Measurements from ENCODE around the gene SNX10. TPM values are rescaled to one million over a fixed set of nuclear protein-coding genes. Genes with fewer than 3 reads are reported as not detected.

The SNX10 gene
- total RNA-seq, 1 donor from 2014 or later: 0.53 TPM

GRCh38 chr7:26367219-26367711 is 75.6 kb downstream of the SNX10 start:
- TF ChIP-seq, protein P1, sequence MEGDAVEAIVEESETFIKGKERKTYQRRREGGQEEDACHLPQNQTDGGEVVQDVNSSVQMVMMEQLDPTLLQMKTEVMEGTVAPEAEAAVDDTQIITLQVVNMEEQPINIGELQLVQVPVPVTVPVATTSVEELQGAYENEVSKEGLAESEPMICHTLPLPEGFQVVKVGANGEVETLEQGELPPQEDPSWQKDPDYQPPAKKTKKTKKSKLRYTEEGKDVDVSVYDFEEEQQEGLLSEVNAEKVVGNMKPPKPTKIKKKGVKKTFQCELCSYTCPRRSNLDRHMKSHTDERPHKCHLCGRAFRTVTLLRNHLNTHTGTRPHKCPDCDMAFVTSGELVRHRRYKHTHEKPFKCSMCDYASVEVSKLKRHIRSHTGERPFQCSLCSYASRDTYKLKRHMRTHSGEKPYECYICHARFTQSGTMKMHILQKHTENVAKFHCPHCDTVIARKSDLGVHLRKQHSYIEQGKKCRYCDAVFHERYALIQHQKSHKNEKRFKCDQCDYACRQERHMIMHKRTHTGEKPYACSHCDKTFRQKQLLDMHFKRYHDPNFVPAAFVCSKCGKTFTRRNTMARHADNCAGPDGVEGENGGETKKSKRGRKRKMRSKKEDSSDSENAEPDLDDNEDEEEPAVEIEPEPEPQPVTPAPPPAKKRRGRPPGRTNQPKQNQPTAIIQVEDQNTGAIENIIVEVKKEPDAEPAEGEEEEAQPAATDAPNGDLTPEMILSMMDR (IDR thresholded peaks at IDR 0.05; ENCODE audit: insufficient read depth, low read length, severe bottlenecking): no peak
- no peaks in the 10 kb centered on the region for H3K36me3 ChIP-seq (ENCODE audit: control insufficient read depth, insufficient read depth, low read length)
- DNase-seq (ENCODE audit: low read depth) (no peak), FAIRE-seq (no peak)
- no peak overlapping the region for H3K4me3 ChIP-seq (ENCODE audit: low read depth, low read length)
- no peaks in the 10 kb centered on the region for H3K27me3 ChIP-seq (ENCODE audit: control insufficient read depth, insufficient read depth, low read length)

DNA sequence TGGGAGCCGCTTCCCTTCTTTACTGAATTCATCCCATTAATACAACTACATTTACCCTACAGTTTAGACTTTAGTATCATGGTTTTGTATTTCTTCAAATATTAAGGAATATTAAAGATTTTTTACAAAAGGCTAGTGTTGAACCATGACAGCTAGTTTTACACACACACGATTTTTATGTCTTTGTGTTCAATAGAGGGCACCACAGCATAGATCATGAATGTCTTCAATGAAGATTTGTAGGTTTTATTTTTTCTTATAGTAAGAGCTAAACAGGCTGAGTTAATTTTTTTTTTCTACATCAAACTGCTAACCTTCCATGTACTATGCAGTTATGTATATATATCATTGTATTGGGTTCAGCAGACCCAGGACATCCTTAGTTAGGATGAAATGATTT is 76.9 kb downstream of the SNX10 start:
- TF ChIP-seq, protein P1 (IDR thresholded peaks at IDR 0.05; ENCODE audit: insufficient read depth, low read length, severe bottlenecking): no peak
- Histone ChIP-seq H3K36me3 (ENCODE audit: control insufficient read depth, insufficient read depth, low read length) (no peaks in the 10 kb centered on the region), H3K4me3 (ENCODE audit: low read depth, low read length) (no peak overlapping the region), H3K27me3 (ENCODE audit: control insufficient read depth, insufficient read depth, low read length) (no peaks in the 10 kb centered on the region)
- FAIRE-seq: no peak
- DNase-seq (ENCODE audit: low read depth): no peak

DNA sequence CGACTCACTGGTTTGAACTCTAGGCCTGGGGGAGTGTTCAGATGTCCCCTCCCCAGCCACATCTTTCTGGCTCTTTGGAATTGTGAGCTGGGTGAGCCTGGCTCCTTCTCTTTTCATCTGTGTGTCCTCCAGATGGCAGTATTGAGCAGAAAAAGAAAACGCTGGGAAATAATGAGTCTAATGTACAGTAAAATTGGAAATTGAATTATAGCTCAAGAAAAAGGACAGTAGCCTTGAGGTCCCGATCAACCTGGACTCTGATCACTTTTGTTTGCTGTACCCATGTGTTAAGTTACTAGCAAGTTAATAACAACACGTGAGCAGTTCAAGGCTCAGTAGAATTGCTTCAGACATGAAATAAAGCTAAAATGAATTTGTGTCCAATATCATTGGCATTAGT is 77.9 kb downstream of the SNX10 start:
- H3K36me3 ChIP-seq (ENCODE audit: control insufficient read depth, insufficient read depth, low read length): no peaks in the 10 kb centered on the region
- no peaks in the 10 kb centered on the region for H3K27me3 ChIP-seq (ENCODE audit: control insufficient read depth, insufficient read depth, low read length)
- no peak overlapping the region for H3K4me3 ChIP-seq (ENCODE audit: low read depth, low read length)
- TF ChIP-seq, protein P1 (IDR thresholded peaks at IDR 0.05; ENCODE audit: insufficient read depth, low read length, severe bottlenecking): peak; percentile 55
- DNase-seq (ENCODE audit: low read depth) (peak; percentile 41), FAIRE-seq (no peak)

DNA sequence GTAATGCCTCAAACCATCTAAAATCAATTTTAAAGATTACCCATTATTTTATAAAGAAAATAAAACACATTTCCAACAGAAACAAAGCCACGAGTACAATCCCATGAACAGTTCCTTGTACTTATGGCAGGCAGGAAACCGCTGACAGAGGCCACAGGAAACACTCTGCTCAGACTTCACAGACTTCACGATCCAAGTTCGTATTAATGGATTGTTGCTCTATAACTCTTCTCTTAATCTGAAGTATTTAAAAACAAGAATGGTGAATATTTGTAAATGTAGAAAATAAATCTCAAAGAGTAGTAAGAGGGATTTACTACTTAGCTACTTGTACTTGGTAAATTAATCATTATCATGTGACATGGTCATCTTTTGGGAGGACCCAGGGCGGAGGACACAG is 78.3 kb downstream of the SNX10 start:
- no peaks in the 10 kb centered on the region for H3K27me3 ChIP-seq (ENCODE audit: control insufficient read depth, insufficient read depth, low read length)
- TF ChIP-seq, protein P1 (IDR thresholded peaks at IDR 0.05; ENCODE audit: insufficient read depth, low read length, severe bottlenecking): no peak
- H3K4me3 ChIP-seq (ENCODE audit: low read depth, low read length): no peak overlapping the region
- DNase-seq (ENCODE audit: low read depth) (no peak), FAIRE-seq (no peak)
- H3K36me3 ChIP-seq (ENCODE audit: control insufficient read depth, insufficient read depth, low read length): no peaks in the 10 kb centered on the region

DNA sequence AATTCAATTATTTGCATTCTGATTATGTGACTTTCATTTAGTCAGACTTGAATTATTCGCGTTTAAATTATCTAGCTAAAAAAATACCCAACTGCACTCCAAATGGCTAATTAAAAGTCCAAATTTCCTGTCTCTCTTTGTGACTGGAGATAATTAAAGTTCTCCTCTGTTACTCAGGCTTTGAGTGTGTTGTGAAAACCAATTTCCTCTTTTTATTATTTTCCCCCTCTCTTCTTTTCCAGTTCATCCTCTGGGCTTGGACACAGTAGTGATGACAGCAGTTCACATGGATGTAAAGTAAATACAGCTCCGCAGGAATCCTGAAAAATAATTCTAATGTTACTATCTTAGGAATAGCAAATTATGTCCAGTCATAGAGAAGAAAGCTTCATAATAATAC is 80.6 kb downstream of the SNX10 start:
- TF ChIP-seq, protein P1 (IDR thresholded peaks at IDR 0.05; ENCODE audit: insufficient read depth, low read length, severe bottlenecking): no peak
- FAIRE-seq (no peak), DNase-seq (ENCODE audit: low read depth) (no peak)
- Histone ChIP-seq H3K36me3 (ENCODE audit: control insufficient read depth, insufficient read depth, low read length) (no peaks in the 10 kb centered on the region), H3K27me3 (ENCODE audit: control insufficient read depth, insufficient read depth, low read length) (peaks cover 5% of the 10 kb centered on the region), H3K4me3 (ENCODE audit: low read depth, low read length) (no peak overlapping the region)

GRCh38 chr7:26372704-26373103 is 81.0 kb downstream of the SNX10 start:
- TF ChIP-seq, protein P1 (IDR thresholded peaks at IDR 0.05; ENCODE audit: insufficient read depth, low read length, severe bottlenecking): no peak
- FAIRE-seq (no peak), DNase-seq (ENCODE audit: low read depth) (no peak)
- Histone ChIP-seq H3K27me3 (ENCODE audit: control insufficient read depth, insufficient read depth, low read length) (peaks cover 5% of the 10 kb centered on the region), H3K36me3 (ENCODE audit: control insufficient read depth, insufficient read depth, low read length) (no peaks in the 10 kb centered on the region), H3K4me3 (ENCODE audit: low read depth, low read length) (no peak overlapping the region)
